CD4-positive, alpha-beta T cell (primary cell): ENCODE measurements around the gene DHX15. TPM values are rescaled to one million over a fixed set of nuclear protein-coding genes. Genes with fewer than 3 reads are reported as not detected.

Experiments used
- ATAC-seq: fragments of 200-7000 bp; cut with Tn5 transposase; one replicate; pipeline ENCODE4 v1.10.0; 2022; ENCODE audit warnings: mild to moderate bottlenecking; ENCODE audit not compliant: poor library complexity
- CTCF ChIA-PET: fragments of 350-600 bp; sonication (Branson Sonifier 250); formaldehyde crosslinking; loops from one replicate; lab custom pipeline; 2021; ENCODE audit warnings: antibody characterized with exemption, inconsistent platforms; lab: Charles Lee
- POLR2A ChIA-PET: fragments of 350-600 bp; sonication (Branson Sonifier 250); formaldehyde crosslinking; loops from one replicate; lab custom pipeline; 2021; ENCODE audit warnings: antibody characterized with exemption, inconsistent platforms; lab: Charles Lee
- DNase-seq, 14 experiments: peaks; one replicate each; pipeline ENCODE4 v3.0.0-alpha.2; 2013 to 2020; ENCODE audit warnings: mixed read lengths in 2 of 14
- H3K27ac ChIP-seq, 2 donors: one replicate each; pipeline versions ENCODE4 v1.5.1 to v1.7.0; 2013; ENCODE audit warnings: low read length in 2 of 2, low read depth in 1 of 2, mild to moderate bottlenecking in 1 of 2
- H3K27me3 ChIP-seq, 2 experiments: 1 replicate in 1 of 2; 2 replicates in 1 of 2; pipeline versions ENCODE4 v1.6.1 to v1.7.0; 2013; ENCODE audit warnings: low read length in 2 of 2, control low read depth in 1 of 2, mild to moderate bottlenecking in 1 of 2, moderate library complexity in 1 of 2; ENCODE audit not compliant: insufficient read depth in 2 of 2, control insufficient read depth in 1 of 2
- H3K36me3 ChIP-seq: one replicate; pipeline ENCODE4 v1.6.1; 2013; ENCODE audit warnings: low read length, control low read depth; ENCODE audit not compliant: insufficient read depth
- H3K4me1 ChIP-seq: one replicate; pipeline ENCODE4 v1.6.1; 2013; ENCODE audit warnings: low read length, control low read depth; ENCODE audit not compliant: insufficient read depth
- H3K4me3 ChIP-seq: one replicate; pipeline ENCODE4 v1.5.1; 2013; ENCODE audit warnings: mild to moderate bottlenecking, low read length, moderate library complexity
- H3K9me3 ChIP-seq, 2 experiments: 1 replicate in 1 of 2; 2 replicates in 1 of 2; pipeline versions ENCODE4 v1.6.1 to v1.7.0; 2013; ENCODE audit warnings: low read length in 2 of 2, mild to moderate bottlenecking in 2 of 2, control low read depth in 1 of 2, moderate library complexity in 1 of 2; ENCODE audit not compliant: control insufficient read depth in 1 of 2, insufficient read depth in 1 of 2
- H3K27ac Mint-ChIP-seq: one replicate; pipeline ENCODE4 v1.8.0; 2020; ENCODE audit warnings: mixed read lengths
- H3K27me3 Mint-ChIP-seq: one replicate; pipeline ENCODE4 v1.8.0; 2021; ENCODE audit warnings: mixed read lengths
- H3K36me3 Mint-ChIP-seq: one replicate; pipeline ENCODE4 v1.8.0; 2021; ENCODE audit warnings: low read depth, mixed read lengths
- H3K4me1 Mint-ChIP-seq: one replicate; pipeline ENCODE4 v1.8.0; 2021; ENCODE audit warnings: low read depth, mixed read lengths
- H3K4me3 Mint-ChIP-seq: one replicate; pipeline ENCODE4 v1.8.0; 2020; ENCODE audit warnings: mild to moderate bottlenecking, mixed read lengths
- H3K9me3 Mint-ChIP-seq: one replicate; pipeline ENCODE4 v1.8.0; 2020; ENCODE audit warnings: mixed read lengths
- CTCF ChIP-seq: fragments of 200-600 bp; IDR thresholded peaks from one replicate; pipeline ENCODE4 v1.8.0; 2022; ENCODE audit warnings: antibody characterized with exemption, mild to moderate bottlenecking
- intact Hi-C, 2 experiments: fragments of 100-400 bp; cut with DNase I in 1 of 2; cut with micrococcal nuclease in 1 of 2; formaldehyde crosslinking; loops; one replicate each; pipeline versions ENCODE4 v1.15.1 to v1.9.0; 2023 to 2025; cut with DNase I, micrococcal nuclease
- total RNA-seq, 174 experiments: library from RNA in 2 of 174; stranded (reverse) in 2 of 174; gene quantifications; one replicate each; pipeline ENCODE4 v1.2.3 and lab custom pipeline; 2021 to 2026

The DHX15 gene
- total RNA-seq, 2 experiments from 2014 or later = 208 to 209 TPM

GRCh38 chr4:24544208-24544988 is 40.0 kb downstream of the DHX15 start:
- Mint-ChIP-seq H3K9me3 (no peaks in the 10 kb centered on the region), H3K4me3 (no peak overlapping the region), H3K36me3 (peaks cover 89% of the 10 kb centered on the region), H3K4me1 (peaks cover 55% of the 10 kb centered on the region), H3K27ac (peak overlapping the region; percentile 47), H3K27me3 (no peaks in the 10 kb centered on the region)
- Histone ChIP-seq H3K9me3 (no peaks in the 10 kb centered on the region), H3K27me3 (no peaks in the 10 kb centered on the region), H3K36me3 (peaks cover 72% of the 10 kb centered on the region), H3K4me1 (peaks cover 8% of the 10 kb centered on the region), H3K27ac (no peak overlapping the region), H3K4me3 (no peak overlapping the region)
- POLR2A ChIA-PET = no interaction called here
- no peak for ATAC-seq
- CTCF ChIA-PET = interaction anchor here (0.6 to 1.1 kb wide), 2 partner anchors 12 to 17 kb away, joined by 3 read pairs; no protein-coding TSS in a partner anchor
- DNase-seq = no peak
- intact Hi-C loops = loop anchor here in 1 of 2 experiments (2.0 kb wide), 1 partner anchor 14 kb away; no protein-coding TSS in a partner anchor
- TF ChIP-seq CTCF = no peak

DNA sequence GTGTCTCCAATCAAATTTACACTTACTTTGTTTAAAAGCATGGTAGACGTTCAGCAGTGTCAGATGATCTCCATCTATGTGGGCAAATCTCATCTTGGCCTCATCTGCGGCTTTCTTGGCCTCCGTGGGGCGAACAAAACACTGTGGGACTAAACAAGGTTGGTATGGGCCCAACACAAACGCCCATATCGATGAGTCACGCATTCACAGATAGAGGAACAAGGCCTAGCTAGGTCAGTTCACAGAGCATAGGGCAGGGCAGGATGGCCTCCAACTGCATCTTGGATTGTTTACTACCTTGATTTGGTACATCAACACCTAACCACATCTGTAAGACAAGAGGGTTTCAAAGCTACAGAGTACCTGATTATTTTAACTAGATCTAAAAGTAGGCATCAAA is 47.3 kb downstream of the DHX15 start:
- H3K36me3 ChIP-seq = peaks cover 78% of the 10 kb centered on the region
- ChIA-PET CTCF (interaction anchor here (0.8 to 1.5 kb wide), 2 partner anchors 8 to 10 kb away, joined by 3 read pairs; no protein-coding TSS in a partner anchor), POLR2A (interaction anchor here (0.9 kb wide), 1 partner anchor 47 kb away, joined by 3 read pairs; the partner anchor contains the start of gene DHX15)

GRCh38 chr4:24535399-24535798 is 49.0 kb downstream of the DHX15 start:
- peaks cover 29% of the 10 kb centered on the region for H3K4me1 Mint-ChIP-seq
- ChIA-PET POLR2A (interaction anchor here (0.9 kb wide), 1 partner anchor 12 kb away, joined by 4 read pairs; no protein-coding TSS in a partner anchor), CTCF (no interaction called here)
- Histone ChIP-seq H3K9me3 (no peaks in the 10 kb centered on the region), H3K4me1 (no peaks in the 10 kb centered on the region), H3K36me3 (peaks cover 74% of the 10 kb centered on the region), H3K27me3 (no peaks in the 10 kb centered on the region), H3K4me3 (no peak overlapping the region), H3K27ac (no peak overlapping the region)
- peak overlapping the region; percentile 43 for H3K27ac Mint-ChIP-seq
- no peak overlapping the region for H3K4me3 Mint-ChIP-seq
- peaks cover 89% of the 10 kb centered on the region for H3K36me3 Mint-ChIP-seq
- intact Hi-C loops = no loop called here
- no peak for ATAC-seq
- TF ChIP-seq CTCF = no peak
- H3K9me3 Mint-ChIP-seq = no peaks in the 10 kb centered on the region
- no peak for DNase-seq
- no peaks in the 10 kb centered on the region for H3K27me3 Mint-ChIP-seq

More for the DNA sequence above, 47.3 kb downstream of the DHX15 start:
- Mint-ChIP-seq H3K36me3 (peaks cover 93% of the 10 kb centered on the region), H3K9me3 (no peaks in the 10 kb centered on the region), H3K27me3 (no peaks in the 10 kb centered on the region), H3K4me3 (no peak overlapping the region), H3K4me1 (peaks cover 30% of the 10 kb centered on the region), H3K27ac (no peak overlapping the region)
- H3K27me3 ChIP-seq = no peaks in the 10 kb centered on the region
- no peak overlapping the region for H3K4me3 ChIP-seq
- no peak overlapping the region for H3K27ac ChIP-seq
- TF ChIP-seq CTCF = no peak
- no peaks in the 10 kb centered on the region for H3K9me3 ChIP-seq
- ATAC-seq (no peak), DNase-seq (no peak)
- no peaks in the 10 kb centered on the region for H3K4me1 ChIP-seq
- intact Hi-C loops = no loop called here
